HL-60/S4 treated with phorbol 12-myristate 13-acetate at 8.2 ng/mL for 4 days and 3 days (cell line): Measurements from ENCODE around the gene SOX4.

Experiments used
- in situ Hi-C: fragments of 300-500 bp; cut with MboI; formaldehyde crosslinking; loops from 2 replicates; pipeline ENCODE4 v1.15.0; 2022; ENCODE audit warnings: low sequenced_read_pairs

SOX4 gene

GRCh38 chr6:21611485-21611884 lies 17.9 kb downstream of the SOX4 start:
- in situ Hi-C loops: no loop called here

DNA sequence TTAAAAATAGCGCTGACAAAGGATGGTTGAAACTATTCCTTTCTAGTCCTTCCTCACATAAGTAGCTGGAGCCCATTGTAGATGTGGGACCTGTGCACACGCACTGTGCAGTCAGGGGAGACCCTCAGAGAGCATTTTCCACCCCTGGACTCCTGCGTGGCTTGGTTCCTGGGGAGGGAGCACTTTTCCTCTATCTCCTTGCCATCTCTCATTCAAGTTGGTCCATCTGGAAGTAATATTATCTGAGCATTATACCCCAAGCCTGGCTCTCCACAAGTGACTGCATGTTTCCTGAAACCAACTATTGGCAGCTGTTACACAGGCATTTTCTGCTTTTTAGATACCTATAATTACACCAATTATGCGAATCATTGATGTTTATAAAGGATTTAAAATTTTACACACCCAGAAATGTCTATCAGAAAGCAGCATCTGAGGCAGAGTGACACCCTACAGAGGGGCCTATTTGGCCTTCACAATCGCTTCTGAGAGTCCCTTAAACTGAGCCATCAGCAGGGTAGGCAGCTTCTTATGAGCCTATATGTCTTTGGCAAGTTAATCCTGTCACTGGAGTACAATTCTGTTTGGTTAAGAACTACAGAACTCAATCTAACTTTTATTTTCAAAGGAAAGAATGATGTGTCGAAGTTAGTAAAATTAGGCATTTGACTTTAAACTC lies 18.7 kb downstream of the SOX4 start:
- in situ Hi-C loops: no loop called here

DNA sequence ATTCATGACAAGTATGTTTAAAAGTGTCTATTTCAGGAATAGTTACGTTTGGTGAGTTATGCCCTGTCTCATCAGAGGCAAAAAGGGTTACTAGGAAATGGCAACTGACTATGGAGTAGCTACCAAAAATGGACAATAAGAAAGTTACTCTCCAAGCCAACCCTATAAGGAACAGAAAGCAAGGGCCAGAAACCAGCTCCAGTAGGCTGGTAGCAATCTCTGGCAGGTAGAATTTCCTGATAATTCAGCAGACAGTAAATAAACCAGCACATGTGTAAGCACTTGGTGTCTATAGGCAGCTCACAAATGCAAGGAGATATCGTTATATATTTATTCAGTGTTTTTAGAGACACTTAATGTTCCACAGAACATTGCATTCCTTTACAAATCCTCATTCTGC lies 20.3 kb downstream of the SOX4 start:
- in situ Hi-C loops: no loop called here

- in situ Hi-C loops: no loop called here
Observed at GRCh38 chr6:21614226-21614625, 20.7 kb downstream of the SOX4 start.

- in situ Hi-C loops: no loop called here
Observed at GRCh38 chr6:21615504-21615903, 22.0 kb downstream of the SOX4 start.

- in situ Hi-C loops: no loop called here
Observed at GRCh38 chr6:21616005-21616404, 22.5 kb downstream of the SOX4 start.

GRCh38 chr6:21625642-21626041 lies 32.1 kb downstream of the SOX4 start:
- in situ Hi-C loops: no loop called here

GRCh38 chr6:21626756-21627155 lies 33.2 kb downstream of the SOX4 start:
- in situ Hi-C loops: no loop called here

GRCh38 chr6:21628160-21628559 lies 34.6 kb downstream of the SOX4 start:
- in situ Hi-C loops: no loop called here

GRCh38 chr6:21633511-21634109 lies 40.1 kb downstream of the SOX4 start:
- in situ Hi-C loops: no loop called here

- in situ Hi-C loops: no loop called here
Observed at GRCh38 chr6:21634582-21634981, 41.0 kb downstream of the SOX4 start.

DNA sequence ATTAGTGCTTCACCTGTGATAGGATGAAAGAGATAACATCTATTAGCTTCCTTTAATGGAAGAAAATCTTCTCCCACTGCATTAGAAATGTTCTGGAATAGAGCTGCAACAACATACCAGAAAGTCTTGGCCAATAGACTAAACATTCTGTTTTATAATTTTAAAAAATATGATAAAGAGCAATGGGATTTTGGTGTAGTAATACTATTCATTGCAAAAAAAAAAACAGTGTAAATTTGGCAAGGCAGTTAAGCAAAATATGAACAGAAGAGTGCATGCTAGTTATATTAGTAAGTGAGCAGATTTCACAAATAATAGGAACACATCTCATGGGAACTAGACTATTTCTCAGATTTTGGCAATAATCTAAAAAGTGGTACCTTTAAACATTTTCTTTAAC lies 43.3 kb downstream of the SOX4 start:
- in situ Hi-C loops: no loop called here

DNA sequence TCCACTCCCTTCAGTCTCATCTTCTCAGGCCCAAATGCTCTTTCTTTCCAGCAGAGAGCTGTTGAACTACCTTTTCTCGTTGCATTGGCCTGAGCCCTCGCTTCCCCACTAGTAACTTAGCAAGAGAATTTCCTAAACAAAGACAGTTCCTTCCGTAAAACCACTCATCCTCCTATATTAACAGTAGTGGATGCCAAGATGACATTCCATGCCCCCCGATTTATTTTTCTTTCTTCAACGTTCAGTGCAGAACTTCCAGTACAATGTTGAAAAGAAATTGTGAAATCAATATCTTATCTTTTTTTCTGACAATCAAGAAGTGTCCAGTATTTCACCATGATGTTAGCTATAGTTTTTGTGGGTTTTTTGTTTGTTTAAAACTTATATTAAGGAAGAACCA lies 45.8 kb downstream of the SOX4 start:
- in situ Hi-C loops: no loop called here
